ENCODE results near the gene OSBPL10.
"Not testable (repeated sequence)": the region's sequence is repeated elsewhere in the genome, so short reads cannot be mapped to it uniquely, and the experiment has no call there.

The OSBPL10 gene

GRCh38 chr3:31992995-31993394 is 11.9 kb upstream of the OSBPL10 start:
- DNase-seq = not testable (repeated sequence)

GRCh38 chr3:31988271-31988670 is 7.2 kb upstream of the OSBPL10 start:
- DNase-seq = no peak

GRCh38 chr3:31985831-31986230 is 4.8 kb upstream of the OSBPL10 start:
- DNase-seq = peak; percentile 19 to 31

GRCh38 chr3:31984321-31984720 is 3.3 kb upstream of the OSBPL10 start:
- DNase-seq = no peak

- no peak for DNase-seq
Measured at GRCh38 chr3:31980530-31981205, 394 bp downstream of the OSBPL10 start.

- DNase-seq = no peak
Measured at GRCh38 chr3:31979001-31979697, 1.9 kb downstream of the OSBPL10 start.

- DNase-seq = no peak
Measured at GRCh38 chr3:31978553-31978952, 2.5 kb downstream of the OSBPL10 start.

- DNase-seq = no peak
Measured at GRCh38 chr3:31977736-31978135, 3.3 kb downstream of the OSBPL10 start.

- DNase-seq = no peak
Measured at GRCh38 chr3:31976302-31976701, 4.8 kb downstream of the OSBPL10 start.

GRCh38 chr3:31974964-31975363 is 6.1 kb downstream of the OSBPL10 start:
- no peak for DNase-seq

- DNase-seq = no peak
Measured at GRCh38 chr3:31974471-31974870, 6.6 kb downstream of the OSBPL10 start.

GRCh38 chr3:31973837-31974236 is 7.2 kb downstream of the OSBPL10 start:
- no peak for DNase-seq

GRCh38 chr3:31973081-31973480 is 8.0 kb downstream of the OSBPL10 start:
- DNase-seq = no peak

GRCh38 chr3:31971607-31972006 is 9.5 kb downstream of the OSBPL10 start:
- no peak for DNase-seq

GRCh38 chr3:31968927-31969418 is 12.1 kb downstream of the OSBPL10 start:
- no peak for DNase-seq

GRCh38 chr3:31968369-31968926 is 12.6 kb downstream of the OSBPL10 start:
- no peak for DNase-seq

GRCh38 chr3:31967592-31967991 is 13.5 kb downstream of the OSBPL10 start:
- DNase-seq = no peak

GRCh38 chr3:31966978-31967591 is 14.0 kb downstream of the OSBPL10 start:
- DNase-seq = no peak

- DNase-seq = peak; percentile 53 to 59
Measured at GRCh38 chr3:31962801-31963205, 18.3 kb downstream of the OSBPL10 start.

GRCh38 chr3:31960793-31961431 is 20.1 kb downstream of the OSBPL10 start:
- no peak for DNase-seq

- no peak for DNase-seq
Measured at GRCh38 chr3:31959951-31960792, 20.9 kb downstream of the OSBPL10 start.

GRCh38 chr3:31959251-31959650 is 21.8 kb downstream of the OSBPL10 start:
- DNase-seq = no peak

All from inflammatory macrophage (primary cell).